Progenitor cell of endocrine pancreas (in vitro differentiated cells): ENCODE data around the gene TBC1D2B. TPM values are rescaled to one million over a fixed set of nuclear protein-coding genes. Genes with fewer than 3 reads are reported as not detected.
A peak's percentile ranks its signal among the peaks of the same experiment; 100 is the strongest.

Source experiments
- DNase-seq: peaks from one replicate; pipeline ENCODE4 v3.0.0; 2021; ENCODE audit warnings: low spot score; ENCODE audit not compliant: unreplicated experiment
- H3K27ac Mint-ChIP-seq: 2 replicates; pipeline ENCODE4 v1.8.0; 2021; ENCODE audit warnings: mild to moderate bottlenecking, moderate library complexity, mixed read lengths
- H3K27me3 Mint-ChIP-seq: 2 replicates; pipeline ENCODE4 v1.8.0; 2021; ENCODE audit warnings: mixed read lengths
- H3K36me3 Mint-ChIP-seq: 2 replicates; pipeline ENCODE4 v1.8.0; 2022; ENCODE audit warnings: mixed read lengths; ENCODE audit not compliant: insufficient read depth
- H3K4me1 Mint-ChIP-seq: 2 replicates; pipeline ENCODE4 v1.8.0; 2021; ENCODE audit warnings: low read depth, mixed read lengths
- H3K4me3 Mint-ChIP-seq: 2 replicates; pipeline ENCODE4 v1.8.0; 2021; ENCODE audit warnings: low read depth, mild to moderate bottlenecking, moderate library complexity, mixed read lengths
- H3K9me3 Mint-ChIP-seq: 2 replicates; pipeline ENCODE4 v1.8.0; 2021; ENCODE audit warnings: low read depth, mixed read lengths
- CTCF ChIP-seq: fragments of 200-600 bp; sonication (generic); IDR thresholded peaks from one replicate; pipeline ENCODE4 v1.5.0; 2021; ENCODE audit warnings: antibody characterized with exemption, mild to moderate bottlenecking; ENCODE audit not compliant: unreplicated experiment
- total RNA-seq: library from RNA; stranded (reverse); gene quantifications from 2 replicates; pipeline ENCODE4 v1.2.1, GENCODE V29; 2021

Gene TBC1D2B
- total RNA-seq, 1 donor from 2014 or later = 10.8 TPM

- Mint-ChIP-seq H3K27ac (peak overlapping the region; percentile 82), H3K9me3 (no peaks in the 10 kb centered on the region), H3K4me3 (peak overlapping the region; percentile 88), H3K36me3 (no peaks in the 10 kb centered on the region), H3K4me1 (peaks cover 6% of the 10 kb centered on the region), H3K27me3 (peaks cover 6% of the 10 kb centered on the region)
- TF ChIP-seq CTCF = no peak
- no peak for DNase-seq
Measured at GRCh38 chr15:78076231-78077052, 1.1 kb downstream of the TBC1D2B start.

GRCh38 chr15:78075490-78076230 is 1.9 kb downstream of the TBC1D2B start:
- H3K4me3 Mint-ChIP-seq = peak overlapping the region; percentile 88
- no peaks in the 10 kb centered on the region for H3K36me3 Mint-ChIP-seq
- peak overlapping the region; percentile 78 for H3K27ac Mint-ChIP-seq

GRCh38 chr15:78073046-78073787 is 4.3 kb downstream of the TBC1D2B start:
- Mint-ChIP-seq H3K36me3 (no peaks in the 10 kb centered on the region), H3K4me3 (no peak overlapping the region), H3K27ac (no peak overlapping the region), H3K27me3 (peaks cover 9% of the 10 kb centered on the region), H3K4me1 (peaks cover 9% of the 10 kb centered on the region), H3K9me3 (no peaks in the 10 kb centered on the region)
- TF ChIP-seq CTCF = no peak
- DNase-seq = no peak

More at GRCh38 chr15:78075490-78076230, 1.9 kb downstream of the TBC1D2B start:
- no peak for TF ChIP-seq CTCF
- Mint-ChIP-seq H3K9me3 (no peaks in the 10 kb centered on the region), H3K4me1 (peaks cover 6% of the 10 kb centered on the region), H3K27me3 (peaks cover 6% of the 10 kb centered on the region)
- DNase-seq = no peak

GRCh38 chr15:78072080-78072892 is 5.2 kb downstream of the TBC1D2B start:
- DNase-seq = no peak
- H3K4me3 Mint-ChIP-seq = no peak overlapping the region
- H3K27ac Mint-ChIP-seq = no peak overlapping the region
- H3K36me3 Mint-ChIP-seq = no peaks in the 10 kb centered on the region
- H3K4me1 Mint-ChIP-seq = peaks cover 8% of the 10 kb centered on the region
- H3K9me3 Mint-ChIP-seq = no peaks in the 10 kb centered on the region
- H3K27me3 Mint-ChIP-seq = peaks cover 9% of the 10 kb centered on the region
- no peak for TF ChIP-seq CTCF
